ENCODE measurements around the gene CNTN4.
"Not testable (repeated sequence)": the region's sequence is repeated elsewhere in the genome, so short reads cannot be mapped to it uniquely, and the experiment has no call there.

Gene CNTN4

DNA sequence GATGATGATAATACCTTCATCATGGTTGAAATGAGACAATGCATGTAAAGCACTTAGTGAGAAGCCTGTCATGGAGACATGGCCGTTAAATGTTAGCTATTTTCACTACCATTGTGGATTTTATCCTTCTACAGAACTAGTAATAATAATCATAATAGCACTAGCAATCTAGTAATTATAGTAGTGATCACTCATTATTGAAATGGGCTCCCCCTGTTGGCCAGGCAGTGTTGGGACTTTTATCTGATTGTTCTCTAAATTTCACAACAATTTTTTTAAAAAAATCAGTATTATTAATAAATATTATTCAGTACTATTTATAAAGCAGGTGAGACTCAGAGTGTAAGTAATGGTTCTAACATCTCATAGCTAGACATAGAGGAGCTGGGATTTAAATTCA, 615.3 kb downstream of the CNTN4 start:
- DNase-seq: no peak

DNA sequence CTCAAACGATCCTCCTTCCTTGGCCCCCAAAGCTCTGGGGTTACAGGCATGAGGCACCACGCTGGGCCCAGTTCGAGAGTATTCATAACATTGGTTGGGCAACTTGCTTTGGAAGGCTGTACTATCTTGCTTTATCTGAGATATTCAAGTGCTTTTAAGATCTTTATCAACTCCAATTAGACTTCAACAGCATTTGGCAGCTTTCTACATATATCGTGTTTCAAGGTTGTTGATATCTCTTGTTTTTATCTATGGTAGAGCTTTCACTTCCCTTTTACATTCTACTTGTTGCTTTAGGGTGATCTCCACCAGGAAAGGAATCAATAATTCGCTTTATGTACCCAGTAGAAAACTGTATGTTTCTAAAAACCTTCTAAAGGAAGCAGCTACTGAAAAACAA, 616.2 kb downstream of the CNTN4 start:
- no peak for DNase-seq

DNA sequence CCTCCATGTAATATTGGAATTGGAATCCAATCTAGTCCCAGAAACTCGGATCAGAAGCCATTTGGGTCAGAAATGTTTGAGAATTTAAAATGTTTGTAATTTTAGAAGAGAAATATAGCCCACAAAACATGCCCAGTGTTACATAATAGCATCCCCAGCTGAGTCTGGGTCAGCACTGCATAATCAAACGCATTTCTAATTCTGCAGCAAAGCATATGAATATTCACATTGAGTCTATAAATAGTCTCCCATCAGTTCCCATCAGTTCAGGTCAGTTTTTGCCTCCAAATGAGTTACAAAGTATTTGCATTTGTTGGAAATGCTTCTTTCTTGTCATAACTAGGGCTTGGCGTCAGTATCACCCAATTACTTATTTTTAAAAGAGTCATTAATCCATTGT, 628.4 kb downstream of the CNTN4 start:
- DNase-seq: no peak

DNA sequence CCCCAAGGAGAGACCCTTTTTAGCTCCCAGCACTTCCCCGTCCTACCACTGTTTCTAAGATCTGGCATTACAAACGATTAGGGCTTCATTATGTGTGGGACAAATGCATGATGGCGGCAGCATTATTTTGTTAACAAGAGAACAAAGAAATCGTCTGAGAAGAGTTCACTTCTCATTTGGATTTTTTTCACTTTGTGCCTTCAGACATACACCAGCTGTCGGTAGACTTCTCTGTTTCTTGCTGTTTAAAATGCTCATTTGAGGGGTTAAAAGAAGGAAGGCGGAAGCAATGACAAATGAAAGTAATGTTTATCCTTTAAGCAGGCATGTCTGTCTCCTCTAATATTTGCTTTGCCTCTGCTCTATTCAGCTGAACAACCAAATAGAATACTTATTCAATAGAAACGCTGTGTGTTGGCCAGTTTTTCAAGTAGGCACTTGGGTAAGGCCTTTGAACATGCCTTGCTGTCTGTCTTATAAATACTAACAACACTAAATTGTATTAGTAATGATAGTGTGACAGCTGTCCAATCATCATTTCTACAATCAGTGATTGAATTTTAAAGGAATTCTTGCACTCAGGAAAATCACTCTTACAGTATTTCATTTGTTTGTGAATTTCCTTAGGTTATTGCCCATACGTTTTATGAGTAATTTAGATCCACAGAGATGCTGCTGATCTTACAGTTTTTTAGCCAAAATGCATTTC, 629.1 kb downstream of the CNTN4 start:
- DNase-seq: no peak

DNA sequence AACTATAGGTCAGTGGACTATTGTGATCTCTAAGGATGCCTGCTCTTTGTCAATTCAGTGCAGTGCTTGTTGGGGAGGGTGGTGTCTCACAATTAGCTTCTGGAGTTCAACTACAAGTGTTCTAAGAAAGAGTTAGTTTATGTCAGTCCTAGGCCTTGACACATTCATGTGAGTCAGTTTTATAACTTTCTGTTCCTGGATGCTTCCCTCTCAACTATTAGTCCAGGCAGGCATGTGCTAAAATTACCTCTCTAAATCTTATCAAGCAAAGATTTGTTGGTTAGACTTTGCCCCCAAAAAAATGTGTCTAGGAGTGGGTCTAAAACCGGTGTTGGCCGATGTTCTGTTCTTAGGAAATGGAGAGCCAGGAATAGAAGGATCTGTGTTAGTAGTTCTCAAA, 633.2 kb downstream of the CNTN4 start:
- no peak for DNase-seq

DNA sequence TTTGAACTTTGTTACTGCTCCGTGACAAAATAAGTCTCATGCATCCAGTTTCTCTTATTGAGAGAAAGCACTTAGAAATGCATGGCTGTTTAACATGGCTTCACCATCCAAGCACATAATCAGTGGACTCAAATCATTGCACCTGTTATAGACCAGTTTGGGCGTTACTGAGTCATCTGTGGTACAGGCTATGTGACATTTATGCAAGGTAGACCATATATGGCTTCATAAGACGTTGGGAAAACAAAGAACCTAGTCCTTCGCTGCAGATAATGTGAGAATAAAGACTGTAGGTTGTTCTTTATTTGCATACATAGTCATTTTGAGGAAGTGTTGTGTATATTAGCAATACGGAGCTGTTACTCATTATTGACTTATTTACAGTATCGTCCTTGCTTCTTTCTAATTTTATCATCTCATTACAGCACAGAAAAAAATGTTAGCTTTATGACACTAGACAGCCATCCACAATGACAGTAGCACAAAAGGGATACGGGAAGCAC, 636.8 kb downstream of the CNTN4 start:
- no peak for DNase-seq

DNA sequence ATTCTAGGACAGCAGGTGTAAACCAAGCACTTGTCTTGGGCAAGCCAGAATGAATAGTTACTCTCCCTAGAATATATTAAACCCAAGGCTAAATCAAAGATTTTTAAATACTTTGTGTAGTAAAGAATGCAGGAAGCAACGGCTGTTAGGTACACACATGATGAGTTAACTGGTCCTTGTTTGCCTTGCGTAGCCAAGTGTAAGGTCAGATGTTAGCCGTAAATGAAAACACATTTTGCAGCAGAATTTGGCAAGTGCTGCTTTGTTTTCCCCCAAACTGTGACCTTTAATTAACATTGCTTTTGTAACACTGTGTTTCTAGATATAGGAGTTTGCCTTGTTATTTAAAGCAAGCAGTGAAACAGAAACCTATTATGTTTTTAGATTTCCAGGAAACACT, 642.9 kb downstream of the CNTN4 start:
- DNase-seq: no peak

DNA sequence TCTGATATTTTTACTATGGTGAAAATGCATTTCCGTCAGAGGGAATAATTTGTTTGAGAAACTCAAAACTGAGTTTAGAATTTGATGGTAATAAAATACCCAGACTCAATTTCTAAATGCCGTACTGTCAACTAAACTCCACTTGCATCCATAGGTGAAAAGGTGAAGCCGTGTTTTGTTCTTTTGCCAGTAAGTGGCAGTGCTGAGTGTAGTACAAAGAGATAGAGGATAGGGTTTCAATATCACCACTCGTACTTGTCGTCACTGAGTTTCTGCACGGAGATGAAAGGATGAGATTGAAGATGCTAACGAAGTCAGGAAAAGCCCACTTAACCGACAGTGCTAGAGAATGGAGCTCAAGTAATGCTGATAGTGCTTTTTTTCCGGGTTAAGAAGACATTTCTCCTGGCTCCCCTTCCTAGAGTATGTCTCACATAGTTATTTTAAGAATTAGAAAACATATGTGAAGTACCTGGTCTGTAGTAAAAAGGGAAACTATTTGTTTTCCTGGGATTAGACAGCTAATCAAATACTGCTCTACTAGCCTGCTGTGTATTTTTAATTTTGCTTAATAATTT, 666.4 kb downstream of the CNTN4 start:
- DNase-seq: peak; percentile 28

DNA sequence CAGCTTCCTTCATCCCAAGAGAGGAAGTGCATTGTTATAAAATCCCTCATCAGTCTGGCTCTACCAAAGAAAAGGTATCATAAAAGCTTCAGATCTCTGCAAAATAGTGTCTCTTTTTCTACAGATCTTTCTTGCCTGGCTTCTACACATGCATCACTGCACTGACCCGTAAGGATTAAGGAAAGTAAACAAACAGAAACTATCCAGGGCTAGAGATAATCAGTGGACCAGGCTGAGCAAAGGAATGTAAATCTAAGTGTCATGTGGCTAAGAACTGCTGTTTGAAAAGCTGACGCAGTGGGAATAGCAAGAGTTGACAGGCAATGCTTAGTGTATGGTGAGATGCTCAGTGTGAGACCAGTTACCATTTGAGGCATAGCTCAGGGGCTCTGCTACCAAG, 671.8 kb downstream of the CNTN4 start:
- no peak for DNase-seq

DNA sequence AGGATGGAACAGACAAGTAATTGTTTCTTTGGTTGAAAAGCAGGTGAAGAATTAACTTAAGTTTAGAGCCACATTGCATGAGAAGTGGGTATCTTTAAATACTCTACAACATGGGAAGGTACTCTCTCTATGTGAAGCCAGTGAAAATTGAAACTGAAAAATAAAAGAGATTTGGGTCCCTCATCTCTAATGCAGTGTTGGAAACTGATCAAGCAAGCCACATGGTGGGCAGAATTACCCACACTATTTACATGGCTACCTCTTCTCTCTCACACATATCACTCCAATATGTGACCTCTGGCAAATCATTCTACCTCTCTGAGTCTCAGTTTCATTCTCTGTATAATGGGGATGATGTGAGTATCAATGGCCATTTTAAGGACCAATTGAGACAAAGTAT, 672.5 kb downstream of the CNTN4 start:
- no peak for DNase-seq

DNA sequence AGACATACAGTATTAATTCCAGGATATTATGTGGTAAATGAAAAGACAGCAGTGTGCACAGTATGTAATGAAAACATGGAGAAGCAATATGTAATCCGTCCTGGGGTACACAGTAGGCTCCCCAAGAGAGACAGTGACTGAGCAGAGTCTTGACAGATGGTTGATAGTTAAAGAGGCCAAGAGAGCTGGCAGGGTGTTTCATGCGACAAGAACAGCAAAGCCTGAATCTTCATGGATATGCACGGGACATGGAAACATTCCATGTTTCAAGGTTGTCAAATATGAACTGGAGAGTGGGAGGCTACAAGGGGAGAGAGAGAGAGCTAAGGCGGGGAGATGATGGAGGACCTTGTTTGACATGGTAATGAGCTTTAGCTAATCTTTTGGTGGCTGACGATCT, 673.1 kb downstream of the CNTN4 start:
- no peak for DNase-seq

DNA sequence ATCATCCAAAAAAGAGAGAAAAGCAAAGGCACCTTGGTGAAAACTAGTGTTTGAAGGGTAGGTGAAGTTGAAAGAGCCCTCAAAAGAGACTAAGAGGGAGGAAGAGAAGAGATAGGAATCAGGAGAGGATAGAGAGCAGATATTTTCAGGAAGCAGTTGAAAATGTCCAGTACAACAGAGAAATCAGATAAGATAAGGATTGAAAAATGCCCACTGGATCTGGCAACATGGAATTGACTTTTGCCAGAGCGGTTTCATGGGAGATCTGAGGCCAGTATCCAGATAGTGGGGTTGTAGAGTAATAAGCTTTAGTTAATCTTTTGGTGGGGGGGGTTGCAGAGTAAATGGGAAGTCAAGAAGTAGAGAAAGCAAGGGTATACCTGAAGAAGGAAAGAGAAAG, 674.1 kb downstream of the CNTN4 start:
- no peak for DNase-seq

DNA sequence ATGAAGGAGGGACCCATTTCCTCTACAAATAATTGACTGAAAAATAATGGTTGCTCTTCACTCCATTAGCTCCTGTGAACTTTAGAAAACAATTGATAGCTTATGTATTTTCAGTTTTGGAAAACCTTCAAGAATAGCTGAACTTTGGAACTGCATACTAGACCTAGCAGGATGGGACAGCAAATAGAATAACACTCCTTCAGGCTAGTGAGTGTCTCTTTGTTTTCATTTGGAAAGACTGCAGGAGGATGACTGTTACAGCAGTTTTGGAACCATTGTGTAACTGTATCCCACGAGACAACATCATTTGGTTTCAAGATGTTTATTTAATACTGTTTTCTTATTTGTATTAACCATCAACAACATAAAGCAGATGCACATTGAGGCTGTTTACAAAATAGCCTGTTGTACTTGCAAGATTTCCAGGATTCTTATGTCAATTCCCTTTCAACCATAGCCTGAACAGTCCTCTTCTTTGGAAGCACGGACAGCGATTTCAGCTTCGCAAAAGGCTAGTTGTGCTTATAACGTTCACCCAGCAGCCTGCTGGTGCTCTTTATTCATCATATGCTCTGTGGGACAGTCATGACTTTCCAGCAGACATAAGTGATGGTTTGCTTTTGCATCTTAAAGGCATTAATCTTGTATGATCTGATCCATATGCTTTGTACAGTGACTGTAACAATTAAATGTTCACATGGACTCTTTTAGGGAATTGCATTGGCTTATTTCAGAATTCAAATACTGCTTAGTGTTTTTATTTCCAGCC, 676.0 kb downstream of the CNTN4 start:
- DNase-seq: no peak

DNA sequence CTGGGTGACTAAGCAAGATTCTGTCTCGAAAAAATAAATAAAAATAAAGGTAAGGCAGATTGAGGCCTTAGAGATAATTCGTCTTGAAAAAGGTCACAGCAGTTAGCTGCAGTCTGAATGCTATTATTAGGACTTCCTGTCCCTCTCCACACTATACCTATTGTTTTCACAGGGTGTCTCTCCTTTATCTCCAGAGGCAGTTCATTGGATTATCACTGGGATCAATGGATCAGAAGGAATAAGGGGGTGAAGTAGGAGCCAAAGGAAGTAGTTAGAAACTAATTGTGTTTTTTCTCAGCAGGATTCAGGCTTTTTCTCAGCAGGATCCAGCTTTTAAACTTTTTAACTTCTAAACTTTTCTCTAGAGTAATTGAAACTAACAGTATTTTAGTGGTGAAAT, 684.6 kb downstream of the CNTN4 start:
- DNase-seq: no peak

DNA sequence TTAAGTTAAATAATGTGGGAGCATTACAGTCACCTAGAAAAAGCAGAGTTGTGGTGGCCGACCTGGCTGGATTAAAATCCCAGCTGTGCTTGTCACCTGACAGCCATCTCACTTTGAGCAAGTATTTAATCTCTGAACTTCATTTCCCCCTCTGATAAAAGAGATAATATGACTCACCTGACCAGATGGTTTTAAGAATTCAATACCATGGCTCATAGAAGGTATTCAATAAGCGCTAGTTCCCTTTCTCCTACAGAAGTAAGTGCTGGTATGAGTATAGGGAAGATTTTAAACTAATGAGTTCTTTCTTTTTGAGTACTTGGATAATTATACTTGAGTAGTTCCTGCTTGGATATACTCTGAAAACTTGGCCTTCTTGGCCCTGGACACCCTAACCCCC, 686.0 kb downstream of the CNTN4 start:
- DNase-seq: no peak

DNA sequence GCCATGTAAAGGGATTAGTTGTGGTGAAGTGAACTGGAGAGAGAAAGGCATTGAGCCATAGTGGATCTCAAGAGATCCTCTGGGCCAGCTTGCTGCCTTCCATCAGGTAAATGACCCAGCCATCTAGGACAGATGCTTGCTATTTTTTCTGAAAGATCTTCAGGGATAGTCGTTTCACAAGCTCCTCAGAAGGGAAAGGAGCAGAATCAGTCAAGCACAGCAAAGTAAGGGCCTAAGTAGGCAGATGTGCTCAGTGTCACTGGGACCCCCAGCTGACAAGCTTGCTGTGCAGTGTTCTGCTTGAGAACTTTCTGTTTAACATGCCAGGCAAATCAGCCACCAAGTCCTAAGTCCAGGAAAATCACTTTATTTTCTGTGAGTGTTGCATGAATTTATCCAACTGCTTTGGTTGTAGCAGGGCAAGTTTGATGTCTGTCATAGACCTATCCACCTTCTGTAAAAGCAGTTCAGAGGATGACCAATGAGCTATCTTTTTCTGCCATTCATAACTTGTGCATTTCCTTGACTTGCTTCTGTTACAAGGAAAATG, 691.7 kb downstream of the CNTN4 start:
- DNase-seq: no peak

DNA sequence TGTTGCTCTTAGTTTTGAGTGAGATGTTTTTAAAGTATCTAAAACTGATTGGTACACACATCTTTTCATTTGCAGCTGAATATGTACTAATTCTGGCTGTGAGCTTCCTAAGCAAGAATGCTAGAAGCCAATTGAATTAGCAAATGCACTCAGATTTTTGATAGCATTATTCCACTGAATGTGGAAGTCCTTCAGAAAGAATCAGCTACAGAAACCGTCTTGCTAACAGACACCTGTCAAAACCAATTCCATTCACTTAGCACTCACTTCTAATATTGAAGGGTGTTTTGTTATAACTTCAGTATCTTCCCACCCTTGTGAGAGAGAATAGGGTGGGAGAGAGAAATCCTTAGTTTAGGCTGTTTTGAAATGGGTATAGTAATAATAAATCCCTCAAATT, 693.8 kb downstream of the CNTN4 start:
- no peak for DNase-seq

DNA sequence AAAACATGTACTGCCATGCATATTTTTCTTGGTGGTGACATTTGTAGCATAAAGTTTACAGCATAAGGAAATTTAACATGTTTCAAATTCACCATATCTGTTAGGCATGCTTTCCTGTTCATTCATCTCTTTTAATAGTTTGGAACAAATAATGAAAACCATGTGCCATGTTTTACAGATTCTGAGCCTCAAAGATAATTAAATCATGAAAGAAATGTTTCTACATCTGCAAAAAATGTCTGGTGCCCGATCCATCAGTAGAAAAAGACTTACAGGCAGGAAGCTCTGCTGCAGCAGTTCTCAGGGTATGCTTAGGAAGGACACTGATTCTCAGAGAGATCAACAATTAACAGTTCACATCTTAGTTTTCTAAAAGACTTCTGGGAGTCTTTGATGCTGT, 695.3 kb downstream of the CNTN4 start:
- no peak for DNase-seq

DNA sequence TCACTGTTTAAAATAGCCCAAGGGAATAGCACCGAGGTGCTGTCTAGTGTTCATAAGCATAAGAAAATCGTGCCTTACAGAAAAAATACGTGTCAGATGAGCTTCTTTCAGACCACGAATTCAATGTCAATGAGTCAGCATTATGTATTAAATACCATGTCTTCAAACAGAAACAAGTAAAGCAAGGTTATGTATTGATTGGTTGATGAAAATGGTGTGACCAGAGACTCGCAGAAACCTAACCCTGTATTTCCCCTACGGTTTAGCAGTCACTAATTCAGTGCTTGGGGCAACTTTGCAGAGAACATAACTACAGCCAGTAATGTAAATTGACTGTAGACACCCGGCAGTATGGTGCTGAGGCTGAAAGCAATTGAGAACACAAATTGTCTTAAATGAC, 703.8 kb downstream of the CNTN4 start:
- peak; percentile 1 for DNase-seq

DNA sequence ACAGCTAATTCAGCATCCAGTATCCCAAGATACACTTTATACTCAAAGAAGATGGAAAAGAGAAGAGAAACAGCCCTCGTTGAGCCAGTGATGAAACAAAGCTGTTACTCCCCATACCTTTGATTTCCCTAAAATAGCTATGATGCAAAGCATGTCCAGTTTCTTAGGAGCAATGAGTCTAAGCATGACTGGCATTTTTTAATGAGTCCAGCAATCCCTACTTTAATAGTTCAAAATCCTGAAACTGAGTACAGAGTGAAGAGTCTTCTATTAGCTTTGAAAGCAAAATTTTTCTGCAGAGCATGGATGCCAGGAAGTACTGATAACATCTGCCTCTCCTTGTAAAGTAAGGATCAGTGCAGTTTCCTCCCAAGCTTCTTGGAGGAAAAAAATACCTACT, 708.8 kb downstream of the CNTN4 start:
- no peak for DNase-seq

DNA sequence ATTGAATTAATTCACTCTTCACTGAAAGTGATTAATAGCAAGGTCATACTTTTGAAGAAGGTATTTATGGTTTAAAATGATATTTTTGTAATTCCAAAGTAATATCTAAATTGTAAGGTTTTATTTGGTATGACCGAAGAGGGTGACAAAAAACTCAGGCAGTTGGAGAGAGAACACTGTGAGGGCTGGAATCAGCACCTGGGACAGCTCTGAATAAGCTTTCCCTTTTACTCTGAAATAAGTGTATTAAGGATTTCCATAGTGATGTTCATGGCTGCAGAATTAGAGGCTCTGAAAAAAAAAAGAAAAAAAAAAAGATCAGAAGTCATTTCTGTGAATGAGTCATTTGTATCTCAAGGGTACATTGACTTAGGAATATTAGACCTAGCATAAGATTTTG, 712.1 kb downstream of the CNTN4 start:
- no peak for DNase-seq

DNA sequence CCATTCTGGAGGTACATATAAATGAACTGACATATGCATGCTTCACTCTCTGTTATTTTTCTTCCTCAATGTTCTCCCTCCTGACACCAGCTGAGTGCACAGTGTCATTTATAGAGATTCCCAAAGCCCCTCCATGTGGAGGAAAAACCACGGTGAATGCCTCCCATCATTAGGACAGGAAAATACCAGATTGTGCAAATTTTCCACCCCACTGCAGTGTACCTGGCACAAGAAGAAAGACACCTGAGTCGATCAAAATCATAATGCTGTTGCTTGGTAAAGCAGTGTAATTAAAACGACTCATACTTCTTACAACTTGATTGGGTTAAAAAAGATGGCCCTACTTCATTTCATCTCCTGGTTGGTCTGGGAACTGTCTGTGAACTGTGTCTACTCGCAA, 720.9 kb downstream of the CNTN4 start:
- DNase-seq: no peak

DNA sequence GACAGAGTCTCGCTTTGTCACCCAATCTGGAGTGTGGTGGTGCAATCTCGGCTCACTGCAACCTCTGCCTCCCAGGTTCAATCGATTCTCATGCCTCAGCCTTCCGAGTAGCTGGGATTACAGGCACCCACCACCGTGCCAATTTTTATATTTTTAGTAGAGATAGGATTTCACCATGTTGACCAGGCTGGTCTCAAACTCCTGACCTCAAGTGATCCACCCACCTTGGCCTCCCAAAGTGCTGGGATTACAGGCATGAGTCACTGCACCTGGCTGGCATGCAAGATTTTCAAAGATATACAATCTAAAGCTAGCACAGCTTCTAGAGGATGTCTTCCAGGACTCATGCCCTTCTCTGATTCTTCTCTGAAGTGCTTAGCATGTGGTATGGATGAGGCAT, 722.3 kb downstream of the CNTN4 start:
- not testable (repeated sequence) for DNase-seq

DNA sequence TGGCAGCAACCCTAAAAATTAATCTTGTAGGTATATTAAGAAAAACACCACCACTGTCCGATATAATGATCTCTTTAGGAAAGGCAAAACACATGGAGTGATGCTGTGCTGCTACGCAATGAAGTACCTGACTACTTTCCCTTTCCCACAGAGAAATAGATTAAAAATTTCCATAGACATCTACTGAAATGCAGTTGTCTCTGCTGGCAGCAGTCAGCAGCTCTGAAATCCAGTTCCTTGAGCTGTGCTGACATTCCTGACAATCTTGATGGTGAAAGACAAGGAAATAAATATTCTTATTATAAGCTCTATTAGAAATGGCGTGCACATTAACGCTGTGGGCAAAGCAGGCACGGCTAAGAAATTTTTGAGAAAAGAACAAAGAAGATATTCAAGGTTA, 723.9 kb downstream of the CNTN4 start:
- no peak for DNase-seq
